ENCODE measurements around the gene MCTP2. TPM values are rescaled to one million over a fixed set of nuclear protein-coding genes. Genes with fewer than 3 reads are reported as not detected.

The MCTP2 gene
- total and polyA plus RNA-seq, 2 of the 8 experiments (the other 6 are each of a cell fraction or from before 2014, with no cell fraction given) = 3.4 to 4.5 TPM

GRCh38 chr15:94280301-94280700 lies 48.9 kb downstream of the MCTP2 start:
- no peak overlapping the region for H3K14ac ChIP-seq (ENCODE audit: insufficient read length)
- no peak overlapping the region for H2AFZ ChIP-seq (ENCODE audit: low read length)
- H3K79me2 ChIP-seq (ENCODE audit: control insufficient read depth in 1 of 2, insufficient read depth in 2 of 2, low read length in 2 of 2) = no peaks in the 10 kb centered on the region
- no peak overlapping the region for H3K9ac ChIP-seq (replicated peaks in 1 of 4; ENCODE audit: extremely low read depth in 1 of 4, low read depth in 3 of 4, low read length in 3 of 4)
- H3K27ac ChIP-seq (ENCODE audit: low read depth, low read length) = no peak overlapping the region
- CTCF ChIA-PET (ENCODE audit: partially characterized antibody) = no interaction called here
- no peaks in the 10 kb centered on the region for H4K20me1 ChIP-seq (replicated peaks in 1 of 2; ENCODE audit: control insufficient read depth in 1 of 2, insufficient read depth in 2 of 2, low read length in 2 of 2)
- POLR2A ChIA-PET (ENCODE audit: partially characterized antibody) = no interaction called here
- no peak overlapping the region for H3K18ac ChIP-seq (ENCODE audit: extremely low read depth, low read length)
- FAIRE-seq (no peak), DNase-seq (ENCODE audit: low read depth in 1 of 2, low spot score in 2 of 2) (no peak)
- no peak overlapping the region for H2BK20ac ChIP-seq (ENCODE audit: low read length)
- no peak overlapping the region for H4K5ac ChIP-seq (ENCODE audit: insufficient read length, low read depth, low read length)
- H3K23ac ChIP-seq (ENCODE audit: insufficient read length) = no peak overlapping the region
- H3K4ac ChIP-seq (replicated peaks; ENCODE audit: insufficient read length, low read depth, low read length) = no peak overlapping the region
- H2BK120ac ChIP-seq (replicated peaks; ENCODE audit: low read depth, low read length) = no peak overlapping the region
- H3K27me3 ChIP-seq (replicated peaks in 1 of 4; ENCODE audit: control insufficient read depth in 3 of 4, extremely low read depth in 1 of 4, insufficient read depth in 3 of 4, low read length in 3 of 4) = no peaks in the 10 kb centered on the region
- H2BK15ac ChIP-seq (ENCODE audit: low read length) = no peak overlapping the region
- no peaks in the 10 kb centered on the region for H3K9me3 ChIP-seq (ENCODE audit: insufficient read depth in 2 of 2, low read depth in 1 of 2, low read length in 1 of 2)
- no peaks in the 10 kb centered on the region for H3K36me3 ChIP-seq (ENCODE audit: control insufficient read depth in 2 of 4, insufficient read depth in 4 of 4, low read length in 3 of 4)
- no peak overlapping the region for H3K4me2 ChIP-seq (ENCODE audit: insufficient read depth in 1 of 2, low read depth in 2 of 2, low read length in 2 of 2)
- no peak overlapping the region for H2BK5ac ChIP-seq (ENCODE audit: low read depth, low read length)
- H3K23me2 ChIP-seq (ENCODE audit: low read depth, low read length) = no peaks in the 10 kb centered on the region
- no peak for TF ChIP-seq POU5F1 (IDR thresholded peaks at IDR 0.05; ENCODE audit: low read depth, low read length)
- no peak for TF ChIP-seq POLR2AphosphoS5 (IDR thresholded peaks at IDR 0.05; ENCODE audit: low read depth, low read length)
- no peak for TF ChIP-seq TAF7 (optimal IDR thresholded peaks at IDR 0.05; ENCODE audit: borderline replicate concordance, low read depth, low read length)
- no peak for TF ChIP-seq SP1 (IDR thresholded peaks at IDR 0.05; ENCODE audit: low read depth, low read length)
- no peak for TF ChIP-seq EZH2 (IDR thresholded peaks at IDR 0.05; ENCODE audit: low read depth, low read length, severe bottlenecking)
- TF ChIP-seq SIX5 (IDR thresholded peaks at IDR 0.05; ENCODE audit: low read depth, low read length) = no peak
- TF ChIP-seq TBP (IDR thresholded peaks at IDR 0.05; ENCODE audit: low read depth, low read length) = no peak
- no peak for TF ChIP-seq SAP30 (IDR thresholded peaks at IDR 0.05; ENCODE audit: insufficient read depth, insufficient replicate concordance, low read length)
- no peak for TF ChIP-seq NANOG (IDR thresholded peaks at IDR 0.05; ENCODE audit: insufficient read depth, low read depth, low read length, poor library complexity, severe bottlenecking)
- TF ChIP-seq E2F6 (IDR thresholded peaks at IDR 0.05) = no peak
- H3K4me3 ChIP-seq (ENCODE audit: extremely low read depth in 1 of 4, insufficient read depth in 2 of 4, low read depth in 3 of 4, low read length in 4 of 4) = no peak overlapping the region
- no peak overlapping the region for H2AK5ac ChIP-seq (ENCODE audit: low read depth, low read length)
- H3K4me1 ChIP-seq (replicated peaks in 1 of 4; ENCODE audit: control insufficient read depth in 3 of 4, insufficient read depth in 4 of 4, low read length in 3 of 4) = no peaks in the 10 kb centered on the region
- H3K79me1 ChIP-seq (ENCODE audit: low read depth, low read length) = no peaks in the 10 kb centered on the region
- WGBS, 2 experiments (ENCODE audit: extremely low coverage in 1 of 2, insufficient coverage in 1 of 2, insufficient read length in 1 of 2, insufficient replicate concordance in 2 of 2, low coverage in 1 of 2, low lambda C conversion rate in 2 of 2, missing lambda C conversion rate in 1 of 2) = 85% methylated on average over 3 of the region's 3 CpGs; no CpG with 5 or more reads in 1 of the 2 experiments
- no peak overlapping the region for H3K56ac ChIP-seq (replicated peaks; ENCODE audit: insufficient read length, low read depth, low read length)
- no peak overlapping the region for H2BK12ac ChIP-seq (ENCODE audit: low read depth, low read length)
- no peak overlapping the region for H4K91ac ChIP-seq (replicated peaks; ENCODE audit: insufficient read length, low read length)
- no peak overlapping the region for H4K8ac ChIP-seq (ENCODE audit: extremely low read depth, insufficient read depth, low read length)
